GM21717 (cell line): ENCODE measurements around the gene SLC25A22.

Experiments
- ATAC-seq: cut with Tn5 transposase; IDR thresholded peaks from one replicate; pipeline ENCODE4 v1.9.1; 2021; ENCODE audit warnings: mild to moderate bottlenecking, moderate library complexity; ENCODE audit not compliant: unreplicated experiment

Gene SLC25A22

DNA sequence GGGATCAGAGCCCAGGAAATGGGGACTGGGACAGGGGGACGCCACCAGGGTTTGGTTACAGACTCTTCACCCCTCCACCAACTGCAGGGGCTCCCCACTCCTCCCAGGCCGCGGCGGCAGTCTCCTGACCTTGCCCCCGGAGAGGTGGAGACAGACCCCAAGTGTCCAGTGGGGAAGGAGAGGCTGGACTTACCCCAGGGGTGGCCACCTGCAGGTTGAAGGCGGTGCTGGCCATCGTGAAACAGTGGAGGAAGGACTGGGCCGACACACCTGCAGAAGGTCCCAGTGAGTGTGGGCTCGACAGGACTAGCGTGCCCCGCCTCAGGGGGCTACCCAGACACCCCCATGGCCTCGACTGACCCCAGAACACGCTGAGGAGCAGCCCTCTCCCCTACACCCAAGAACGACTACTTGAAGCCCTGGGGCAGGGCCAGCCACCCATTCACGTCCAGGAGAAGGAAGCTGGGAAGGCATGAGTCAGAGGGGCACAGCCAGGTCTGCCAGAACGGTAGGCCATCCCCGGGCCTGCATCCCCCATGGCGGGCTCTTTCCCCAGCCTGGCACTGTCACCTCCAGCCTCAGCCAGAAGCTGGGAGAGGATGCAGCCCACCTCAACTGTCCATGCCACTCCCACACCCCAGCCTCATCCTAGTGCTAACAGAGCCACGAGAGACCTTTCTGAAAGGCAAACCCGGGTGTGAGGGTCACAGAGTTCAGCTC is 23.0 kb downstream of the SLC25A22 start:
- no peak for ATAC-seq

DNA sequence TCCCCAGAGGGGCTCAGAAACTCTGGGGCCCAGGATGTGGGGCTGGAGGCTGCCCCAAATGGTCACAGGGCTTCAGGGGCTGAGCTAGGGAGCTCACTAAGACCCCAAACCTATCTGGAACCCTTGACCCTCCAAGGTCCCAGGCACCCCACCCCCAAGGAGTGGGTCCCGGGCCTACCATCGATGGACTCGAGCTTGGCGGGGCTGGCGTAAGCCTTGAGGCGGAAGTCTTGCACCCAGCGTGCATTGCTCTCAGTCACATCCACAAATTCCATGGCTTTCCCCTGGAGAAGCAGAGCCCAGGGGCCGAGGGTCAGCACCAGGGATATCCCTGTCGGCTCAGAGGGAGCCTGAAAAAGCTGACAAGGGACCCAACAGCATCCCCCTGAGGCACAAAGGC is 24.3 kb downstream of the SLC25A22 start:
- no peak for ATAC-seq

DNA sequence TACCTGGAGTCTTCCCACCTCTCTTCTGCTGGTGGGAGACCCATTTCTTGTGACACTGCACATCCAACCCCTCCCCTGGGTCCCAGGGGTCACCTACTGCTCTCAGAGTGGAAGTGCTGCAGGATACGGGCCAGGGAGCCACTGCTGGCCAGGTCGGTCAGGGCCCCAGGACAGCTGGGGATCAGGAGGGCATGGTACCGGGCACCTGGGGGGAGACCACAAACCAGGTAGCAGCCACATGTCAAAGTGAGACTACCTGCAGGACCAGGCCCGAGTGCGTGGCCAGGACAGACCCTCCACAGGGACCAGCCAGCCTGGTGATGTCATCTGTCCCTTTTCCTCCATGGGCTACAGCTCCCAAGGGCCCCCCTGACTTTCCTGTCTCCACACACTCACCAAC is 24.7 kb downstream of the SLC25A22 start:
- no peak for ATAC-seq

DNA sequence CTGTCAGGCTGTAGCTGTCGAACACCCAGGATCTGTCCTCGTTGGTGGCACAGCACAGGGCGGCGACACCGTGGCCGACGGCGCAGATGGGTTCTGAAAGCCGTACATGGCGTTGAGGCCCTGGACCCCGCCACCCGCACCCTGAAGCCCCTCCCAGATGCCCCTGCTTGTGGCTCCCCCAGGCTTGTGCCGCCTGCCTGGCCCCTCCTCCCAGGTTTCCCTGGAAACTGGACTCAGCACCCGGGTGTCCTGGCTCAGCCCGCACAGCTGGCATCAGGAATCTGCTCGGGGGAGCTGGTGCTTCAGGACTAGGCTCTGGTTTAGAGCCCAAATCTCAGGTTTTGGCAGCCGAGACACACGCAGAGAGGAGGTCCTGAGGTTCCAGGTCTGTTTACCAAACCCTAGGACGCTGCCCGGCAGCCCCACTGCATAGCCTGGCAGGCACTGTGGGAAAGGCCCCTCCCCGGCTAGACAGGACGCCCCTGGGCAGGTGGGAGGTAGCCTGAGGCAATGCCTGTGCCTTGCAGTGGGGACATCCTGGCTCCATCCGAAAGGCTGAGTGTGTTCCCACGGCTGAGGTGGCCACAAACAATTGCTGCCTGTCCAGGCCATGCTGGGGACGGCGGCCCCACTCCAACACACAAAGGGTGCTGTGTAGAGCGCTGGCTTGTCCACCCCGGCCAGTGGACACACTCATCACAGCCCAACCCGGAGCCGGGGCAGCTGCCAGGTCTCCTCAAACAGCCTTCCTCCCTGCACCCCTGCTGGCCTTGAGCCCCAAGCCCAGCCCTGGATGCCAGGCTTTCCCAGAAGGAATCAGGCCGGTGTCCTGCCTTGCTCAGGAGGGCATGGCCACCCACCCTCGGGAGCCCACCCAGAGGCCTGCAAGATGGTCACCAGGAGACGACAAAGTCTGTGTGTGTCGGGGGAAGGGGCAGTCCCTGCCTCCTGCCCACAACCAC is 25.4 kb downstream of the SLC25A22 start:
- ATAC-seq, result no peak

DNA sequence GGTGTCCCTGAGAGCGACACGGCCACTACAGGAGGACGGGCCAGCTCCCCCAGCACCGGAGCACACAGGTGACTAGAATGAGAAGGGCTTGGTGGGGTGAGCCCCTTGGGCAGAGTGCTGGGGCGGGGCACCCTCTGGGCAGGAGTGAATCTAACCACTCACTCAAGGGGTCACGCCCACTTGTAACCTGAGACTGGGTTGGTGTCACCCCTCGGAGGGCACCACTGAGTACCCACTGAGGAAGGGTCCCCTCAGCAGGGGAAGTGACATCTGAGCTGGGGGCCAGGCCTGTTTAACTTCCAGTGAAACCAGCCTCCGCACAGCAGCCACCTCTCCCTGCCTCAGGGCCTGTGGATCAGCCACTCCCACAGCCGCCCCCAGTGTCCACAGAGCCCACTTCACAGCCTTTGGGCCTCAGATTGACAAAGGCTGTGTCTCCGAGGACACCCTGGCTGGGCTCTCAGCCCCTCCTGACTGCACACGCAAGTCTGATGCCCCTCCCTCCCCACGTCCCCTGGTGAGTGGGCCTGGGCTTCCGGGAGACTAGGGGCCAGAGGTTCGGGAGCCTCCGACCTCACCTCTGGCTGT is 26.4 kb downstream of the SLC25A22 start:
- no peak for ATAC-seq

DNA sequence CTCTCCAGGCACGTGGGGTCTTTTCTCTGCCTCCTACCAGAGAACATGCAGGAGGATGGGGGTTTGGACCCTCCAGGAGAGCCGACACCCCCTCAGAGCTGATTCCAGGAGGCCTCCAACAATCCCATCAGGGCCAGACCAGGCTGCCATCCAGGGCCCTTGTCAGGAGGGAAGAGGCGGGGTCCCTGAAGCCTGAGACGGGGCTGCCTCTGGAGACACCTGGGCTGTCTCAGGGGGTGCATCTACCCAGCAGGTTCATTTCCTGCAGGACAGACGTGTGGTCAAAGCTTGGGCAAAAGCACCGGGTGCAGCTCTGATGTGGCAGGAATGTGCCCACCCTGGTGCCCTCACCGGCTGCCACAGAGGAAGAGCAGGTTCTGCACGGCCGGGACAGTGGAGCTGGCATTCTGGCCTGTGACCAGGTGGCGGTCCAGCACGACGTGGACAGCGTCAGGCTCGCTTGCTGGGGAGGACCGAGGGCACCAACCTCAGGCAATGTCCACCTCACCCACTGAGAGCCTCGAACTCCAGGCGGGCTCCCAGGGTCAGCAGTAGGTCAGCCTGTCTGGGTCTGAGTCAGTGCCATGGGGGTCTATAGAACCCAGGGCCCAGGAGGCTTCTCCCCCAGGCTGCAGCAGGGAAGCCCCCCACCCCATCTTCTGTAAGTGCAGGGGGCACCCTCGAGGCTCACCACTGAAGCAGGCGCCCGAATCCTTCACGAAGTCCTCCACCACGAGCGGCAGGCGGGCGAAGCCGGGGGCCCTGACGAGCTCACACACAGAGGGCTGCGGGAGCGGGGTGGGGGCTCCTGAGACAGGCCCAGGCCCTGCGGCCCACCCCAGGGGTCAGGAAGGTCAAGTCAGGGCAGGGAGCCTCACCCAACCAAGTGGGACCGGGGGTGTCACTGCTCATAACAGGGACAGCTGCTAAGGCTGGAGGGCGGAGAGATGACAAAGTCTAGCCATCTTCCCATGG is 27.2 kb downstream of the SLC25A22 start:
- no peak for ATAC-seq

DNA sequence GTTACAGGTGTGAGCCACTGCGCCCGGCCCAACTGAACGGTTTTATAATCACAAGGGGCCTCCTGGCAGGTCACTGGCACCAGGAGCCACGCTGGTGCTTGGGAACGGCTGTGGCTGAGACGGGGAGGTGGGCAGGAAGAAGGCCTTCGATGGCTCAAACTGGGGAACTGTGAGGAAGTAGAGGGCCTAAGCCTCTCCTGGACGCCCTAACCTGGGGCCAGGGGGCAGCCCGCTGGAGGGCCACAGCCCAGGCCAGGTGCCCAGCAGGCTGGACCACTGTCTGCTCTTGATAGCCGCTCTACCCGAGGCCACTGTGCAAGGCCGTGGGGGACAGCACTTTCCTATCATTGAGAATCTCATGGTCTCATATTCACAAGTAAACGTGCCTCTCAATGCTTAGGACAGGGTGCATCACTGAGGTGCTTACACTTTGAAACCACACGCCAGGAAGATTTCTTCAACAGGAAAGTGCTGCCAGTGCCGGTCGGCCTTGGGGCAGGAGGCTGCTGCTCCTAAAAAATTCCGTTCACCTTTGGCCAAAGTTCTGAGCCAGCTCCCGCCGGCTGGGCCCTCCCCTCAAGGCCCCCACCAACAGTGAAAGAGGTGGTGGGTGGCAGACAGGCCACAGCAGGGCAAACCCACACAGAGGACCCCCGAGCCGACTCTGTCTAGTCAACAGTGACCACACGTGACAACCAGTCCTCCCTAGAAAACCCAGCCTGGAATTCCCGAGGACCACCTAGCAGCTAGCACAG is 28.0 kb downstream of the SLC25A22 start:
- no peak for ATAC-seq

DNA sequence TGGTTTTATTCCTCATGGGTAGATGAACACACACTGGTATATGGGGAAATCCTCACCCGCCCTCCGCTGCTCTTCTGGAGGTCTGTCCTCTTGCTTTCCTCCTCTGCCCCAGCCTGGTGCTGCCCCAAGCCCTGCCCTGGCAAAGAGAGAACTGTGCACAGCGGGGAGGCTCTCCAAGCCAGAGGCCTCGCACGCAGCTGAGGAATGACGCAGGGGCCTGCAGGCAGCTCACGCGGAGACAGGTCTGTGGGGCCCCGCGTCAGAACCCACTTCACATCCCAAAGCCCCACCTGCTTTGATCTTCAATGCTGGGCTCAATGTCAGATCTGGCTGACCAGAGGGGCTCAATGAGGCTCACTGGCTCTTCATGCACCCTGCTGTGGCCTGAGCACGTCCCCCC is 30.8 kb downstream of the SLC25A22 start:
- ATAC-seq, result no peak

DNA sequence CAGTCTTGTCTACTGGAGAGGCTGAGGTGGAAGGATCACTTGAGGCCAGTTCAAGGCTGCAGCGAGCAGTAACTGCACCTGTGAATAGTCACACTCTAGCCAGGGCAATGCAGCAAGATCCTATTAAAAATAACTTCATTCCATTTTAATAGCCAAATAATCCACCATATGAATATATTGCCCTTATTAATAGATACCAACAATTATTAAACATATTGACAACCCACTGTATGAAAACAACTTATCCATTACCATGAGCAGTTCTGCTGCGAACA is 31.2 kb downstream of the SLC25A22 start:
- no peak for ATAC-seq

DNA sequence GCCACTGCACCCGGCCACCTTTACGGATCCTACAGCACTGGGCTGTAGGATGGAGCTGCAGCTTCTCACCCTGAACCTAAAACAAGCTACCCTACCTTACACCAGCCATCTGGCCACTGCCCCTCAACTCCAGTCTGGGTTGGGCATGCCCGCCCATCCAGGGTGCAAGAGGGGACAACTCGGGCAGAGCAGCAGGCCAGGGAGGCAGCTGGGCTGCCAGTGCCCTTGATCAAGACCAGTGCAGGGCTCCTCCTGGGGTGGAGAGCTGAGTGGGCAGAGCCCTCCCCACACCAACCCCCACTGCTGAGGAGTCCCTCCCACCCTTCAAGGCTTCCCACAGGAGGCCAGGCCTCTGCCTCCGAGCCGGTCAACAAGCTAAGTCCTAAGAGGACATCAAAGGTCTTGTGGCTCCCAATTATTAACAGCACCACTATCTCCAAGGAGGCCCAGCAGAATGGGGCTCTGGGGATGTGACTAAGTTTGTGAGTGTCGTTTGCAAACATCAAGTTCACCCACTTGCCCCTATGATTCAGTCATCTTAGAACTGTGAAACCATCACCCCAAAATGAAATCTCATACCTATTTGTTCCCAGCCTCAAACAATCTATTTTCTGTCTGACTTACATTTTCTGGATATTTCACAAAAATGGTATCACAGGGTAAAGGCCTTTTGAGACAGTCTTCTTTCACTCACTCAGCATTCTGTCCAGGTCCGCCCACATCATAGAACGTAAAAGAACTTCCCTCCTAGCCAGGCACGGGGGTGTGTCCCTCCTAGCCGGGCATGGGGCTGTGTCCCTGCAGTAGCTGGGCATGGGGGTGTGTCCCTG is 31.8 kb downstream of the SLC25A22 start:
- ATAC-seq, result no peak

DNA sequence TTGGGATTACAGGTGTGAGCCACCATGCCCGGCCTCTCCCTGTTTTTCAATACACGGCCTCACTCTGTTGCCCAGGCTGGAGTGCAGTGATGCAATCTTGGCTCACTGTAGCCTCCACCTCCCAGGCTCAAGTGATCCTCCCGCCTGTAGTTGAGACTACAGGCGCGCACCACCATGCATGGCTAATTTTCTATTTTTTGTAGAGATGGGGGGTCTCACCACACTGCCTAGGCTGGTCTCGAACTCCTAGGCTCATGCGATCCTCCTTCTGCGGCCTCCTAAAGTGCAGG is 32.3 kb downstream of the SLC25A22 start:
- no peak for ATAC-seq

DNA sequence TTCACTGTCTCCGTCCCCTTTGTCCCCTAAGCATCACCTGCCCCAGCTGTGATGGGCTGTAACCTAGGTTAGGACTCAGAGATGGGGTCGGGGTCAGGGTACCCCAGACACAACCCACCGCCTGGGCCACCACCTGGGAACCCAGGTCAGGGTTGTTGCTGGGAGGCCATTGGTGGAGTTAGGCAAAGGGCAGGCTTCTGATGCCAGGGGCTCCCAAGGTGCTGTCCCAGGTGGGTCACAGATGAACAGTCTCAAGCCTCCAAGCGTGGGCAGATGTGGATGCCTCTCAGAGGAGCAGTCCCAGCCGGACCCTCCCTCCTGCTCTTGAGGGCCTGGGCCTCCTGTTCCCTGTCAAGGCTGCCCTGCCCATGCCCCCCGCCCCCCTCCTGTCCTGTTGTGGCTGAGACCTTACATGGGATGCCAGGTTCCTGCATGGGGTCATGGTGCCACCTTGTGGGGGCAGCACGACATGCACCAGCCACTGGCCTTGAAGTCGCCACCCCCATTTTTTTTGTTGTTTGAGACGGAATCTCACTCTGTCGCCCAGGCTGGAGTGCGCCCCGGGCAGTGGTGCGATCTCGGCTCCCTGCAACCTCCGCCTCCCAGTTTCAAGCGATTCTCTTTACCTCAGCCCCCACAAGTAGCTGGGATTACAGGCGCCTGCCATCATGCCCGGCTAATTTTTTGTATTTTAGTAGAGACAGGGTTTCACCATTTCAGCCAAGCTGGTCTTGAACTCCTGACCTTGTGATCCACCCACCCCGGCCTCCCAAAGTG is 32.9 kb downstream of the SLC25A22 start:
- no peak for ATAC-seq

DNA sequence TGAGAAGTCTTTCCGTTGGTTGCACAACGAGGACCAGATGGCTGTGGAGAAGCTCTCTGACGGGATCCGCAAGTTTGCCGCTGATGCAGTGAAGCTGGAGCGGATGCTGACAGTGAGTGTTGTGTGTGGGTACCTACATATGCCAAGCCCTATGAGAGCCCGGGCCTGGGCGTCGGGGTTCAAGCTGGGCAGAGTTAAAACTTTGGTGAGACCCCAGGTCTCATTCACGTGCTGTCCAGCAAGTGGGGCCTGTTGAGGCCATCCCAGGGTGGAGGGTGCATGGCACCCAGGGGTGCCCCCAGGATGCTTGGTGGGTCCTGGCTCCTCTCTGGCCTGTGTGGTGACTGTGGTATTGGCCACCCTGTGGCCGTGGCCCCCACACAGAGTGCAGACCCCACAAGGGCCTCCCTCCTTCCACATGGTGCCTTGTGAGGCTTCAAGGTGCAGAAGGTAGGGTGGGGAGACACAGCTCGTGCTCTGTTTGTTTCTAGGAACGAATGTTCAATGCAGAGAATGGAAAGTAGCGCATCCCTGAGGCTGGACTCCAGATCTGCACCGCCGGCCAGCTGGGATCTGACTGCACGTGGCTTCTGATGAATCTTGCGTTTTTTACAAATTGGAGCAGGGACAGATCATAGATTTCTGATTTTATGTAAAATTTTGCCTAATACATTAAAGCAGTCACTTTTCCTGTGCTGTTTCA is 33.6 kb downstream of the SLC25A22 start:
- ATAC-seq, result no peak

DNA sequence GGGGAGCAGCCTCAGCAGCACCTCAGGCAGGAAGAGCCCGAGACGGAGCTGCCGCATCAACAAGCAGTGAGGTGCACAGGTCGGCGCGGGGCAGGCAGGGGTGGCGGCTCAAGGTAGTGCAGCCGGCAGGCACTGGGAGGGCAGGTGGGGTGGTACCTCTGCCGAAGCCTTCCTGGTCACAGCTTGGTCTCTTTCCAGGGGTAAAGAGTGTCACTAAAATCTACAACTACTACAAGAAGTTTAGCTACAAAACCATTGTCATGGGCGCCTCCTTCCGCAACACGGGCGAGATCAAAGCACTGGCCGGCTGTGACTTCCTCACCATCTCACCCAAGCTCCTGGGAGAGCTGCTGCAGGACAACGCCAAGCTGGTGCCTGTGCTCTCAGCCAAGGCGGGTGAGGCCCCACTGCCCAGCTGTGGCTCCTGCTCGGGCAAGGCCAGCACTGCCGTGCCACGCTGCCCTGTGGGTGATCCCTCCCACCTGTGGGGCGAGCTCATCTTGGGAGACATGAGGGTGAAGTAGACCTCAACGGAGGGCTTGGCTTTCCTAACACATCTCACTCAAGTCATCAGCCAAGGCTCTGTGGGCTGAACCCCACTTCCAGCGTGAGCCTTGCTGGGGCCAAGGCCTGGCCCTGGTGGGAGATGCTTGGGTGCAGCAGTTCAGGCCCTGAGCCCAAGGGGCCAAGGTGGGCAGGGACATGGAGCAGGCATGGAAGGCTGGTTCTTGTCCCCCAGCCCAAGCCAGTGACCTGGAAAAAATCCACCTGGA is 34.3 kb downstream of the SLC25A22 start:
- no peak for ATAC-seq

DNA sequence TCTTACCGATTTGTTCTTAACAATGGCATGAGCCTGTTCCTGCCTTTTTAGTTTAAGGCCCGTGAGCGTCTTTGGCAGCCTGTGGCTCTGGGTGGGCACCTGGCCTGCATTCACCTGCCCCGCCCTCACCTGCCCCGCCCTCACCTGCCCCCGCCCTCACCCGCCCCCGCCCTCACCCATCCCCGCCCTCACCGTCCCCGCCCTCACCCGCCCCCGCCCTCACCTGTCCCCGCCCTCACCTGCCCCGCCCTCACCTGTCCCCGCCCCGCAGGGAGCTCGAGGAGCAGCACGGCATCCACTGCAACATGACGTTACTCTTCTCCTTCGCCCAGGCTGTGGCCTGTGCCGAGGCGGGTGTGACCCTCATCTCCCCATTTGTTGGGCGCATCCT is 35.0 kb downstream of the SLC25A22 start:
- no peak for ATAC-seq

DNA sequence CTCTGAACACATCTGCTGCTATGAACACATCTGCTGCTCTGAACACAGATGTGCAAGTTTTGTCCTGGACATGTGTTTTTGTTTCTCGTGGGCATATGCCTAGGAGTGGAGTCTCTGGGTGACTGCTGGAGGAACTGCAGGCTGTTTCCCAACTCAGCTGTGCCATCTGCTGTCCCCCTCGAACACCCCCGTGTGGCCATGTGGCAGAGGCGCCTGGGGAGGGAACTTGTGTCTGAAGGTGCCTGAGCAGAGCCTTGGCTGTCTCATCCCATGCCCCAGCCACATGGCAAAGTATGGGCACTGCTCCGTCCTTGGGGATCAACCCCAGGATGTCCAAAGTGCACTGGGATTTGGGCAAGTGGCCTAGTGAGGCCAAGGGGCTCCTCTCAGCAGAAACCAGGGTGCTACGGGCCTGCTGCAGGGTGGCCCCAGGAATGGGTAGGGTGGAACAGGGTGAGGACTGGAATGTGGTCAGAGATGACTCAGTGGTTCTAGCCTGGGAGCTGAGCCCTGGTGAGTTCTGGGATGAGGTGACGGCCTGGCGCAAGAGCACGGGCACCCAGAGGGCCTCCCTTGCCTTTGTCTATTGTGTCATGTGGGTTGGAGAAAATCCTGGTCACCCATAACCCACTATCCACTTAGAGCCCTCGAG is 35.5 kb downstream of the SLC25A22 start:
- ATAC-seq, result no peak
